Measurements from ENCODE around the gene MRPS27.

MRPS27 gene

GRCh38 chr5:72293495-72294055 lies 26.5 kb downstream of the MRPS27 start:
- no peaks in the 10 kb centered on the region for H3K79me1 ChIP-seq (ENCODE audit: low read depth, low read length)
- H3K9ac ChIP-seq (ENCODE audit: low read depth, low read length, poor library complexity): no peak overlapping the region
- no peak overlapping the region for H3K4me2 ChIP-seq (ENCODE audit: insufficient read depth, low read length, poor library complexity, severe bottlenecking)
- WGBS, 2 donors (ENCODE audit: extremely low coverage in 2 of 2, insufficient read length in 2 of 2, insufficient replicate concordance in 1 of 2): no CpG with 5 or more reads among the region's 3 CpGs
- H2BK120ac ChIP-seq (ENCODE audit: low read depth, low read length): no peak overlapping the region
- no peaks in the 10 kb centered on the region for H3K27me3 ChIP-seq (ENCODE audit: control insufficient read depth in 3 of 3, insufficient read depth in 3 of 3, low read depth in 1 of 3, low read length in 3 of 3)
- H2AK5ac ChIP-seq (ENCODE audit: low read depth, low read length): no peak overlapping the region
- peaks cover 3 to 87% of the 10 kb centered on the region in 2 donors for H3K36me3 ChIP-seq (replicated peaks in 1 of 2; ENCODE audit: control insufficient read depth in 2 of 2, insufficient read depth in 2 of 2, low read length in 2 of 2)
- H2BK12ac ChIP-seq (ENCODE audit: low read length): no peak overlapping the region
- H2BK15ac ChIP-seq (ENCODE audit: low read length): no peak overlapping the region
- DNase-seq (ENCODE audit: low spot score): no peak
- no peak overlapping the region for H3K27ac ChIP-seq (replicated peaks; ENCODE audit: low read length)
- no peak overlapping the region for H2BK5ac ChIP-seq (ENCODE audit: low read length)
- H2AFZ ChIP-seq (ENCODE audit: low read length): no peak overlapping the region
- no peak overlapping the region for H4K8ac ChIP-seq (ENCODE audit: low read depth, low read length)
- H3K9me3 ChIP-seq (replicated peaks in 1 of 2; ENCODE audit: control insufficient read depth in 2 of 2, insufficient read depth in 1 of 2, low read depth in 1 of 2, low read length in 2 of 2): no peaks in the 10 kb centered on the region
- no peak overlapping the region for H3K4ac ChIP-seq (ENCODE audit: low read length)
- no peaks in the 10 kb centered on the region for H3K4me1 ChIP-seq (ENCODE audit: control insufficient read depth in 2 of 2, insufficient read depth in 1 of 2, low read depth in 1 of 2, low read length in 2 of 2)
- H3K14ac ChIP-seq (ENCODE audit: low read length): no peak overlapping the region
- H3K23ac ChIP-seq (ENCODE audit: low read depth, low read length, poor library complexity): no peak overlapping the region
- H3K4me3 ChIP-seq (ENCODE audit: low read length in 2 of 2): no peak overlapping the region
- H3K18ac ChIP-seq (ENCODE audit: low read length): no peak overlapping the region
- H4K91ac ChIP-seq (ENCODE audit: low read depth, low read length, poor library complexity): no peak overlapping the region

- no peak overlapping the region for H2BK5ac ChIP-seq (ENCODE audit: low read length)
- peaks cover 5 to 91% of the 10 kb centered on the region in 2 donors for H3K36me3 ChIP-seq (replicated peaks in 1 of 2; ENCODE audit: control insufficient read depth in 2 of 2, insufficient read depth in 2 of 2, low read length in 2 of 2)
- H3K4ac ChIP-seq (ENCODE audit: low read length): no peak overlapping the region
- no peak overlapping the region for H3K4me3 ChIP-seq (ENCODE audit: low read length in 2 of 2)
- no peaks in the 10 kb centered on the region for H3K79me1 ChIP-seq (ENCODE audit: low read depth, low read length)
- no peak overlapping the region for H3K4me2 ChIP-seq (ENCODE audit: insufficient read depth, low read length, poor library complexity, severe bottlenecking)
- H2BK12ac ChIP-seq (ENCODE audit: low read length): no peak overlapping the region
- no peak overlapping the region for H2BK15ac ChIP-seq (ENCODE audit: low read length)
- no CpG with 5 or more reads among the region's 1 CpG for WGBS, 2 donors (ENCODE audit: extremely low coverage in 2 of 2, insufficient read length in 2 of 2, insufficient replicate concordance in 1 of 2)
- no peak overlapping the region for H2AK5ac ChIP-seq (ENCODE audit: low read depth, low read length)
- H3K18ac ChIP-seq (ENCODE audit: low read length): no peak overlapping the region
- DNase-seq (ENCODE audit: low spot score): no peak
- no peak overlapping the region for H3K9ac ChIP-seq (ENCODE audit: low read depth, low read length, poor library complexity)
- no peak overlapping the region for H3K27ac ChIP-seq (replicated peaks; ENCODE audit: low read length)
- H2BK120ac ChIP-seq (ENCODE audit: low read depth, low read length): no peak overlapping the region
- no peaks in the 10 kb centered on the region for H3K27me3 ChIP-seq (ENCODE audit: control insufficient read depth in 3 of 3, insufficient read depth in 3 of 3, low read depth in 1 of 3, low read length in 3 of 3)
- H3K9me3 ChIP-seq (replicated peaks in 1 of 2; ENCODE audit: control insufficient read depth in 2 of 2, insufficient read depth in 1 of 2, low read depth in 1 of 2, low read length in 2 of 2): no peaks in the 10 kb centered on the region
- H2AFZ ChIP-seq (ENCODE audit: low read length): no peak overlapping the region
- no peaks in the 10 kb centered on the region for H3K4me1 ChIP-seq (ENCODE audit: control insufficient read depth in 2 of 2, insufficient read depth in 1 of 2, low read depth in 1 of 2, low read length in 2 of 2)
- H4K8ac ChIP-seq (ENCODE audit: low read depth, low read length): no peak overlapping the region
- H3K14ac ChIP-seq (ENCODE audit: low read length): no peak overlapping the region
- no peak overlapping the region for H4K91ac ChIP-seq (ENCODE audit: low read depth, low read length, poor library complexity)
- no peak overlapping the region for H3K23ac ChIP-seq (ENCODE audit: low read depth, low read length, poor library complexity)
Observed at GRCh38 chr5:72292411-72292810, 27.6 kb downstream of the MRPS27 start.

DNA sequence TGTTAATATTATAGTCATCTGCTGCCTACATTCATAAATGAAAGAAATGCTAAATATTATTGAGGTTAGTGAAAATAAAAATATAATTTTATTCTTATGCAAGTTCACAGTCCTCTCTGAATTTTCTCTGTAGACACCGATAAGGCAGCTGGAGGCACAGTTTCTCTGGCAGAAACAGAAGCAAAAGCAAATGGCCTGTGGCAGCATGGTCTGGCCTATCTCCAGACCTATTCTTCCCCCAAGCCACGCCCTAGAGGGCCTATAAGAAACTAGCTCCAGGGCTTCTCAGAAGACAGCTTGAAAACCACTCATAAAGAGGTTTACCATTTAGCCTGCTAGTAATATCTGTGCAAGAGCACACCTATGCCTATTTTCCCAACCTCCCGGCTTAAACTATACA lies 28.4 kb downstream of the MRPS27 start:
- H2BK5ac ChIP-seq (ENCODE audit: low read length): no peak overlapping the region
- H4K91ac ChIP-seq (ENCODE audit: low read depth, low read length, poor library complexity): no peak overlapping the region
- H2AK5ac ChIP-seq (ENCODE audit: low read depth, low read length): no peak overlapping the region
- H3K4me2 ChIP-seq (ENCODE audit: insufficient read depth, low read length, poor library complexity, severe bottlenecking): no peak overlapping the region
- H3K14ac ChIP-seq (ENCODE audit: low read length): no peak overlapping the region
- H2BK12ac ChIP-seq (ENCODE audit: low read length): no peak overlapping the region
- H2AFZ ChIP-seq (ENCODE audit: low read length): no peak overlapping the region
- no peak overlapping the region for H2BK15ac ChIP-seq (ENCODE audit: low read length)
- no peak overlapping the region for H3K18ac ChIP-seq (ENCODE audit: low read length)
- WGBS, 2 donors (ENCODE audit: extremely low coverage in 2 of 2, insufficient read length in 2 of 2, insufficient replicate concordance in 1 of 2): no CpG with 5 or more reads among the region's 3 CpGs
- no peak overlapping the region for H4K8ac ChIP-seq (ENCODE audit: low read depth, low read length)
- H2BK120ac ChIP-seq (ENCODE audit: low read depth, low read length): no peak overlapping the region
- H3K27me3 ChIP-seq (ENCODE audit: control insufficient read depth in 3 of 3, insufficient read depth in 3 of 3, low read depth in 1 of 3, low read length in 3 of 3): no peaks in the 10 kb centered on the region
- peaks cover 5 to 91% of the 10 kb centered on the region in 2 donors for H3K36me3 ChIP-seq (replicated peaks in 1 of 2; ENCODE audit: control insufficient read depth in 2 of 2, insufficient read depth in 2 of 2, low read length in 2 of 2)
- no peak for DNase-seq (ENCODE audit: low spot score)
- no peak overlapping the region for H3K23ac ChIP-seq (ENCODE audit: low read depth, low read length, poor library complexity)
- no peaks in the 10 kb centered on the region for H3K9me3 ChIP-seq (replicated peaks in 1 of 2; ENCODE audit: control insufficient read depth in 2 of 2, insufficient read depth in 1 of 2, low read depth in 1 of 2, low read length in 2 of 2)
- H3K79me1 ChIP-seq (ENCODE audit: low read depth, low read length): no peaks in the 10 kb centered on the region
- no peak overlapping the region for H3K27ac ChIP-seq (replicated peaks; ENCODE audit: low read length)
- H3K4ac ChIP-seq (ENCODE audit: low read length): no peak overlapping the region
- H3K4me1 ChIP-seq (ENCODE audit: control insufficient read depth in 2 of 2, insufficient read depth in 1 of 2, low read depth in 1 of 2, low read length in 2 of 2): no peaks in the 10 kb centered on the region
- no peak overlapping the region for H3K9ac ChIP-seq (ENCODE audit: low read depth, low read length, poor library complexity)
- no peak overlapping the region for H3K4me3 ChIP-seq (ENCODE audit: low read length in 2 of 2)

DNA sequence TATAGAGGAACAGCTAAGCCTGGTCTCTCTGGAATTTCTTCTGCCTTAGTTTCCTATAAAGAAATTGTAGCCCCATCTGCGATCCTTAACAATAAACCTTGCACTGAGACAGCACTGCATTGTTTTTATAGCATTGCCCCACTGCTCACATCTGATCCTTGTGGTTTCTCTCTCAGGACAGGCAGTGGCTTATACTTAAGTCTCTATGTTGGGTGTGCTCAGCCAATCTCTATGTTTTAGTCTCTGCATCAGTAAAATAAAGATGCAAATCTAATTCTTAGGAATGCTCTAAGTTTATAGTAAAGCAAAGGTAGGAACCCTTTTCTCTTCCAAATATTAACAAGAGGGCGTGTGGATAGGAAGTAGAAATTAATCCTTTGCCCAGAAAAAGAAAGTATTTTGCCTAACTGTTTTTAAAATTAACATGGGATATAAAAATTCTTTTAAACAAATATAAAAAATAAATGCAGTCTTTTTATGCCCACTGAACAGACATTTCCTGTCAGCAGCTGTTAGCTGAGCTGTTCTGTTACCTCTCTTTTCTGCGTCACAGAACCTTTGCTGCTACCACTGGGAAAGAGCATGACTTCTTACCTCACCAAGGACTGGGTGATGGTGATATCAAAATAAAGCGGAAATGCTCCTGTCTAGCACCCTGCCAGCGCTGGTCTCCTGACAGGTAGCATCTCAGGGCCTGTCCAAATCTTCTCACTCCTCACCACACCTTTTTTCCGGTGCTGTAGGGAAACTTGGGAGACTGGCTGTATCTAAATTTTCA lies 29.5 kb downstream of the MRPS27 start:
- no peak overlapping the region for H3K4me3 ChIP-seq (ENCODE audit: low read length in 2 of 2)
- H3K4ac ChIP-seq (ENCODE audit: low read length): no peak overlapping the region
- H3K4me2 ChIP-seq (ENCODE audit: insufficient read depth, low read length, poor library complexity, severe bottlenecking): no peak overlapping the region
- H2BK120ac ChIP-seq (ENCODE audit: low read depth, low read length): no peak overlapping the region
- no peak for DNase-seq (ENCODE audit: low spot score)
- no peak overlapping the region for H2BK5ac ChIP-seq (ENCODE audit: low read length)
- no peaks in the 10 kb centered on the region for H3K27me3 ChIP-seq (ENCODE audit: control insufficient read depth in 3 of 3, insufficient read depth in 3 of 3, low read depth in 1 of 3, low read length in 3 of 3)
- no peak overlapping the region for H2AFZ ChIP-seq (ENCODE audit: low read length)
- H3K18ac ChIP-seq (ENCODE audit: low read length): no peak overlapping the region
- H3K27ac ChIP-seq (replicated peaks; ENCODE audit: low read length): no peak overlapping the region
- no peaks in the 10 kb centered on the region for H3K9me3 ChIP-seq (replicated peaks in 1 of 2; ENCODE audit: control insufficient read depth in 2 of 2, insufficient read depth in 1 of 2, low read depth in 1 of 2, low read length in 2 of 2)
- no peak overlapping the region for H4K91ac ChIP-seq (ENCODE audit: low read depth, low read length, poor library complexity)
- no peaks in the 10 kb centered on the region for H3K79me1 ChIP-seq (ENCODE audit: low read depth, low read length)
- no peak overlapping the region for H2BK15ac ChIP-seq (ENCODE audit: low read length)
- no peak overlapping the region for H3K14ac ChIP-seq (ENCODE audit: low read length)
- H3K36me3 ChIP-seq (replicated peaks in 1 of 2; ENCODE audit: control insufficient read depth in 2 of 2, insufficient read depth in 2 of 2, low read length in 2 of 2): peaks cover 5 to 83% of the 10 kb centered on the region in 2 donors
- H3K4me1 ChIP-seq (ENCODE audit: control insufficient read depth in 2 of 2, insufficient read depth in 1 of 2, low read depth in 1 of 2, low read length in 2 of 2): no peaks in the 10 kb centered on the region
- no peak overlapping the region for H2AK5ac ChIP-seq (ENCODE audit: low read depth, low read length)
- no peak overlapping the region for H3K9ac ChIP-seq (ENCODE audit: low read depth, low read length, poor library complexity)
- H3K23ac ChIP-seq (ENCODE audit: low read depth, low read length, poor library complexity): no peak overlapping the region
- H2BK12ac ChIP-seq (ENCODE audit: low read length): no peak overlapping the region
- WGBS, 2 donors (ENCODE audit: extremely low coverage in 2 of 2, insufficient read length in 2 of 2, insufficient replicate concordance in 1 of 2): no CpG with 5 or more reads among the region's 6 CpGs
- H4K8ac ChIP-seq (ENCODE audit: low read depth, low read length): no peak overlapping the region
